ENCODE data around the gene OR4D1.
A peak's percentile ranks its signal among the peaks of the same experiment; 100 is the strongest.
"Not testable (repeated sequence)": the region's sequence is repeated elsewhere in the genome, so short reads cannot be mapped to it uniquely, and the experiment has no call there.

OR4D1 gene

DNA sequence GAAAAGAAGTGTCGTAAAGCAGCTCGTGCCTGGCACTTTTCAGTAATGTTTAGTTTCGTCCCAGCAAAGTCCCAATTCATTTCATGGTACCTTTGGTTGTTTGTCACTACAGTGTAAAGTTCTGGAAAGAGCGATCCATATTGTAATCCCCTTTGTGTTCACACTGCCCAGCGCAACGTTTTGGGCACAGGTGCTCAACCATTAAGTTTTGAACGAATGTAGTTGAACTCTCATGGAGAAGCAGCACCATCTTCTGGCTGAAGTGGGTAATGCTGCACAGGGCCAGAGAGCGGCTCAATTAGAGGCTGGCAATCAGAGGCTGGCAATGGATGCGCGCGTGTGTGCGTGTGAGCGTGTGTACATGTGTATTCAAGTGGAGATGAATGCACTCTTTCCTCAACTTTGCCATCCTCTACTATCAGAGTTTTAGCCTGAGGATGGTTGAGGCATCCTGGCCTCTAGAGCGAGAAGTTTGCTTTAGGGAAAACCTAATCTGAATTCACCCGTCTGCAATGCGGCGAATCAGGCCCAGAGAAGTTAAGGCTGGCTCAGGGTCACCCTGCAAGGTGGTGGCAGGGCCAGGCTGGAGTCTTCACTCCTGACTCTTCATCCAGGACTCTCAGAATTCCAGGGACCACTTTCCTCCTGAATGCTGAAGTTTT lies 35.1 kb upstream of the OR4D1 start:
- Histone ChIP-seq H3K36me3 (ENCODE audit: insufficient read depth, insufficient read length, low read length) (no peaks in the 10 kb centered on the region), H3K4me3 (ENCODE audit: insufficient read length, low read depth) (no peak overlapping the region)

GRCh38 chr17:58113947-58114346 lies 34.2 kb upstream of the OR4D1 start:
- H3K27me3 ChIP-seq (ENCODE audit: insufficient read depth, insufficient read length): peaks cover 30% of the 10 kb centered on the region

More for the DNA sequence above, 35.1 kb upstream of the OR4D1 start:
- Histone ChIP-seq H3K4me1 (ENCODE audit: insufficient read depth, insufficient read length) (no peaks in the 10 kb centered on the region), H3K27me3 (ENCODE audit: insufficient read depth, insufficient read length) (peaks cover 30% of the 10 kb centered on the region), H3K9me3 (ENCODE audit: insufficient read depth, low read length) (no peaks in the 10 kb centered on the region), H3K9ac (ENCODE audit: insufficient read length, low read depth) (no peak overlapping the region)
- TF ChIP-seq ZNF274 (IDR thresholded peaks at IDR 0.05; ENCODE audit: low read depth, low read length) (no peak), YY1 (IDR thresholded peaks at IDR 0.05; ENCODE audit: insufficient read depth, insufficient read length) (no peak), SUZ12 (IDR thresholded peaks at IDR 0.05; ENCODE audit: extremely low read depth, insufficient read depth, insufficient read length) (no peak)
- DNase-seq (ENCODE audit: low read depth, low spot score): peak; percentile 47

DNA sequence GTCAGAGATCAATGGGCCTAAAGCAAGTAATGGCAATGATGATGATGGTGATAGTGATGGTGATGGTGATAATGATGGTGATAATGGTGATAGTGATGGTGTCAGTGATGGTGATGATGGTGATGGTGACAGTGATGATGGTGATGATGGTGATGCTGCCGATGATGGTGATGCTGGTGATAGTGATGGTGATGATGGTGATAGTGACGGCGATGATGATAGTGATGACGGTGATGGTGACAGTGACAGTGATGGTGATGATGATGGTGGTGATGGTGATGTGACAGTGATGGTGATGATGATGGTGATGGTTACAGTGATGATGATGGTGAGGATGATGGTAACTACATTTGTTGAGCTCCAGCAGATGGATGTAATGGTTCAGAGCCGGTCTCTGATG lies 30.8 kb upstream of the OR4D1 start:
- no peaks in the 10 kb centered on the region for H3K4me1 ChIP-seq (ENCODE audit: insufficient read depth, insufficient read length)
- DNase-seq (ENCODE audit: low read depth, low spot score): no peak
- TF ChIP-seq YY1 (IDR thresholded peaks at IDR 0.05; ENCODE audit: insufficient read depth, insufficient read length): no peak
- TF ChIP-seq ZNF274 (IDR thresholded peaks at IDR 0.05; ENCODE audit: low read depth, low read length): no peak
- TF ChIP-seq SUZ12 (IDR thresholded peaks at IDR 0.05; ENCODE audit: extremely low read depth, insufficient read depth, insufficient read length): no peak
- no peak overlapping the region for H3K4me3 ChIP-seq (ENCODE audit: insufficient read length, low read depth)
- H3K36me3 ChIP-seq (ENCODE audit: insufficient read depth, insufficient read length, low read length): no peaks in the 10 kb centered on the region
- H3K27me3 ChIP-seq (ENCODE audit: insufficient read depth, insufficient read length): peaks cover 36% of the 10 kb centered on the region
- no peaks in the 10 kb centered on the region for H3K9me3 ChIP-seq (ENCODE audit: insufficient read depth, low read length)
- H3K9ac ChIP-seq (ENCODE audit: insufficient read length, low read depth): no peak overlapping the region

More at GRCh38 chr17:58113947-58114346, 34.2 kb upstream of the OR4D1 start:
- no peak overlapping the region for H3K4me3 ChIP-seq (ENCODE audit: insufficient read length, low read depth)
- TF ChIP-seq YY1 (IDR thresholded peaks at IDR 0.05; ENCODE audit: insufficient read depth, insufficient read length) (no peak), ZNF274 (IDR thresholded peaks at IDR 0.05; ENCODE audit: low read depth, low read length) (no peak), SUZ12 (IDR thresholded peaks at IDR 0.05; ENCODE audit: extremely low read depth, insufficient read depth, insufficient read length) (no peak)
- H3K36me3 ChIP-seq (ENCODE audit: insufficient read depth, insufficient read length, low read length): no peaks in the 10 kb centered on the region
- H3K9ac ChIP-seq (ENCODE audit: insufficient read length, low read depth): no peak overlapping the region
- DNase-seq (ENCODE audit: low read depth, low spot score): no peak
- H3K4me1 ChIP-seq (ENCODE audit: insufficient read depth, insufficient read length): no peaks in the 10 kb centered on the region
- H3K9me3 ChIP-seq (ENCODE audit: insufficient read depth, low read length): no peaks in the 10 kb centered on the region

DNA sequence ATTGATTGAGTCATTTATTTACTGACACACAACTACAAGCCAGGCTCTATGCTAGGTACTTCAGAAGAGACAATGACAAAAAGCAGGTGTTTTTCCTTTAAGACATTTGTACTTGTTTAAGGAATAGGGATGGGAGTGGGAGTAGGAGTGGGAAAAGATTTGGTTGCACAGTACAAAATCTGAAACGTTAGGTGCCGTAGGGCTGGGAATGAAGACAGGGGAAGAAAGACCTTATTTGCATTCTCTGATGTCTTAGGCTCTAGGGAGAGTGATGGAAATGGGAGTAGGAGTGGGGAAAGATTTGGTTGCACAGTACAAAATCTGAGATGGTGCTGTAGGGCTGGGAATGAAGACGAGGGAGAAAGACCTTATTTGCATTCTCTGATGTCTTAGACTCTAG lies 28.7 kb upstream of the OR4D1 start:
- Histone ChIP-seq H3K27me3 (ENCODE audit: insufficient read depth, insufficient read length) (peaks cover 24% of the 10 kb centered on the region), H3K9ac (ENCODE audit: insufficient read length, low read depth) (no peak overlapping the region), H3K4me1 (ENCODE audit: insufficient read depth, insufficient read length) (no peaks in the 10 kb centered on the region), H3K9me3 (ENCODE audit: insufficient read depth, low read length) (no peaks in the 10 kb centered on the region), H3K4me3 (ENCODE audit: insufficient read length, low read depth) (no peak overlapping the region), H3K36me3 (ENCODE audit: insufficient read depth, insufficient read length, low read length) (no peaks in the 10 kb centered on the region)
- no peak for DNase-seq (ENCODE audit: low read depth, low spot score)
- TF ChIP-seq ZNF274 (IDR thresholded peaks at IDR 0.05; ENCODE audit: low read depth, low read length) (no peak), SUZ12 (IDR thresholded peaks at IDR 0.05; ENCODE audit: extremely low read depth, insufficient read depth, insufficient read length) (no peak), YY1 (IDR thresholded peaks at IDR 0.05; ENCODE audit: insufficient read depth, insufficient read length) (no peak)

GRCh38 chr17:58120195-58120822 lies 27.9 kb upstream of the OR4D1 start:
- no peaks in the 10 kb centered on the region for H3K9me3 ChIP-seq (ENCODE audit: insufficient read depth, low read length)
- TF ChIP-seq YY1 (IDR thresholded peaks at IDR 0.05; ENCODE audit: insufficient read depth, insufficient read length): no peak
- no peak for TF ChIP-seq ZNF274 (IDR thresholded peaks at IDR 0.05; ENCODE audit: low read depth, low read length)
- TF ChIP-seq SUZ12 (IDR thresholded peaks at IDR 0.05; ENCODE audit: extremely low read depth, insufficient read depth, insufficient read length): no peak
- H3K4me1 ChIP-seq (ENCODE audit: insufficient read depth, insufficient read length): no peaks in the 10 kb centered on the region
- H3K27me3 ChIP-seq (ENCODE audit: insufficient read depth, insufficient read length): peaks cover 16% of the 10 kb centered on the region
- H3K36me3 ChIP-seq (ENCODE audit: insufficient read depth, insufficient read length, low read length): no peaks in the 10 kb centered on the region
- H3K4me3 ChIP-seq (ENCODE audit: insufficient read length, low read depth): no peak overlapping the region
- no peak overlapping the region for H3K9ac ChIP-seq (ENCODE audit: insufficient read length, low read depth)
- DNase-seq (ENCODE audit: low read depth, low spot score): peak; percentile 69

DNA sequence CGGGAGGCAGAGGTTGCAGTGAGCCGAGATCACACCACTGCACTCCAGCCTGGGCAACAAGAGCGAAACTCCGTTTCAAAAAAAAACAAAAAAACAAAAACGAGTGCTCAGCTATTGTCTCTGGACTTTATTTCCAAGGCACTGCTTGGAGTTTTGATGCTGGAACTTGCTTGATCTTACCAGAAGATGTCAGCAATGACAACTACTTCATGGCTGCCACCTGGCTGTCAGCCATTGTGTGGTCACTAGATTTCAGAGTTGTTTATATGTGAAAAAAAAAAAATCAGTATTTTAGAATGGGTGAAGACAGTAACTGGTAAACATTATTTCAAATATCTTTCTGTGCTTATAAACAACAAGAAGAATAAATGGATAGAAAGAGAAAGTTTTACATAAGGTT lies 26.3 kb upstream of the OR4D1 start:
- Histone ChIP-seq H3K9me3 (ENCODE audit: insufficient read depth, low read length) (no peaks in the 10 kb centered on the region), H3K36me3 (ENCODE audit: insufficient read depth, insufficient read length, low read length) (no peaks in the 10 kb centered on the region), H3K4me3 (ENCODE audit: insufficient read length, low read depth) (no peak overlapping the region), H3K27me3 (ENCODE audit: insufficient read depth, insufficient read length) (peaks cover 9% of the 10 kb centered on the region), H3K9ac (ENCODE audit: insufficient read length, low read depth) (no peak overlapping the region), H3K4me1 (ENCODE audit: insufficient read depth, insufficient read length) (no peaks in the 10 kb centered on the region)
- DNase-seq (ENCODE audit: low read depth, low spot score): peak; percentile 20
- TF ChIP-seq ZNF274 (IDR thresholded peaks at IDR 0.05; ENCODE audit: low read depth, low read length) (no peak), YY1 (IDR thresholded peaks at IDR 0.05; ENCODE audit: insufficient read depth, insufficient read length) (peak; percentile 37)

DNA sequence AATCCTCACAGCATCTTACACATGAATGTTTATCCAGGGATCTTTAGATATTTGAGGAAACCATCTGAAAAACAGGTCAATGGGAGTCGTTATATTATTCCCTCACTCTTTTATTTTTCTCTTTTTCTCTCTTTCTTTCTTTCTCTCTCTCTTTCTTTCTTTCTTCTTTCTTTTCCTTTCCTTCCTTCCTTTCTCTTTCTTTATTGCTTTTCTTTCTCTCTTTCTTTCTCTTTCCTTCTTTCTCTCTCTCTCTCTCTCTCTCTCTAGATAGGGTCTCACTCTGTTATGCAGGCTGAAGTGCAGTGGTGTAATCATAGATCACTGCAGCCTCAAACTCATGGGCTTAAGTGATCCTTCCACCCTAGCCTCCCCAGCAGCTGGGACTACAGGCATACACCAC lies 20.3 kb upstream of the OR4D1 start:
- no peak overlapping the region for H3K9ac ChIP-seq (ENCODE audit: insufficient read length, low read depth)
- no peak for DNase-seq (ENCODE audit: low read depth, low spot score)
- no peak for TF ChIP-seq ZNF274 (IDR thresholded peaks at IDR 0.05; ENCODE audit: low read depth, low read length)
- TF ChIP-seq YY1 (IDR thresholded peaks at IDR 0.05; ENCODE audit: insufficient read depth, insufficient read length): no peak
- no peak for TF ChIP-seq SUZ12 (IDR thresholded peaks at IDR 0.05; ENCODE audit: extremely low read depth, insufficient read depth, insufficient read length)
- H3K4me3 ChIP-seq (ENCODE audit: insufficient read length, low read depth): no peak overlapping the region
- H3K4me1 ChIP-seq (ENCODE audit: insufficient read depth, insufficient read length): no peaks in the 10 kb centered on the region
- H3K27me3 ChIP-seq (ENCODE audit: insufficient read depth, insufficient read length): peaks cover 11% of the 10 kb centered on the region
- no peaks in the 10 kb centered on the region for H3K9me3 ChIP-seq (ENCODE audit: insufficient read depth, low read length)
- no peaks in the 10 kb centered on the region for H3K36me3 ChIP-seq (ENCODE audit: insufficient read depth, insufficient read length, low read length)

- H3K9ac ChIP-seq (ENCODE audit: insufficient read length, low read depth); H3K4me1 ChIP-seq (ENCODE audit: insufficient read depth, insufficient read length); H3K4me3 ChIP-seq (ENCODE audit: insufficient read length, low read depth); H3K9me3 ChIP-seq (ENCODE audit: insufficient read depth, low read length); H3K36me3 ChIP-seq (ENCODE audit: insufficient read depth, insufficient read length, low read length); DNase-seq (ENCODE audit: low read depth, low spot score): not testable (repeated sequence)
- H3K27me3 ChIP-seq (ENCODE audit: insufficient read depth, insufficient read length): peaks cover 14% of the 10 kb centered on the region
Measured at GRCh38 chr17:58132697-58133096, 15.5 kb upstream of the OR4D1 start.
